Stimulated activated CD4-positive, alpha-beta T cell treated with anti-CD3 and anti-CD28 coated beads, Interleukin-2, amount 100 ng/mL, for 48 hours (primary cell): ENCODE measurements around the gene MCC.

Source experiments
- DNase-seq, 2 donors: peaks; one replicate each; pipeline ENCODE4 v3.0.0-alpha.2; 2020

MCC gene

DNA sequence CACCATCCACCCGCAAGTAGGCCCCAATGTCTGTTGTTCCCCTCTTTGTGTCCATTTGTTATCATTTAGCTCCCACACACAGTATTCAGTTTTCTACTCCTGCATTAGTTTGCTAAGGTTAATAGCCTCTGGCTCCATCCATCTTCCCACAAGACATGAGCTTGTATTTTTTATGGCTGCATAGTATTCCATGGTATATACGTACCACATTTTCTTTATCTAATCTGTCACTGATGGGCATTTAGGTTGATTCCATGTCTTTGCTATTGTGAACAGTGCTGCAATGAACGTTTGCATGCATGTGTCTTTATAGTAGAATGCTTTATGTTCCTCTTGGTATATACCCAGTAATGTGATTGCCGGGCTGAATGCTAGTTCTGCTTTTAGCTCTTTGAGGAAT lies 361.2 kb downstream of the MCC start:
- no peak for DNase-seq

DNA sequence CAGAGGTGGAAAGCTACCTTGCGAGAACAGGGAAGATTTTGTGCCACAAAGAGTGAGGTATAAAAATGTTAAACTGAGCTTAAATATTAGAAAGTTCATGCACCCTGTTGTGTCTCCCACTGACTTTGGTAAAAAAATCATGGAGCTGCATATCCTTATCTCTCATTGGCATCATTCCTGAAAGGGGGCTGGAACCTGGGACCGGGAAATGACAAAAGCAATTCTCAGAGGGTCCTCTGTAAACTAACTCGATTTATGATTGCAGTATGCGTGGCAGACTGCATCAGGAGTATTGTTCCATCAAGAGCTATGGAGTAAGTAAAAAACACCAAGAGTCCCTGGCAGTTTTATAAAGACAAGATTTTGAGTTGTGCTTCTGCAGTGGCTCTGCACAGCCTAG lies 362.9 kb downstream of the MCC start:
- DNase-seq, result no peak

DNA sequence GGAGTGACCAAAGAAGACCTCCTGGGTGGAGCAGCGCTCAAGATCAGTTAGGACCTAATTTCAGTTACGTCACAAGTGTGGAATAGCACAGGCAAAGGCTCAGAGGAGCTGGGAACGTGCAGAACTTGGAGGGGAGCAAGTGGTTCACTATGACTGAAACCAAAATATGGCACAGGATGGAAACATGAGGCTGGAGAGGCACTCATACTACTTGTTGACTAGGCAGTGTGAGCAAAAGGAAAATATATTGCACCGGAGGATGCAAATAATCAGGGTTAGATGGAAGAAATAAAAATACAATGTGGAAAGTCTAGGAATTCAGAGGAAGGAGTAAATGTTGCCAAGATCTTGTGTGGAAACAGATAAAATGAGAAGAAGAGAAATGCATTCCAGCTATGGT lies 363.3 kb downstream of the MCC start:
- DNase-seq, result no peak

DNA sequence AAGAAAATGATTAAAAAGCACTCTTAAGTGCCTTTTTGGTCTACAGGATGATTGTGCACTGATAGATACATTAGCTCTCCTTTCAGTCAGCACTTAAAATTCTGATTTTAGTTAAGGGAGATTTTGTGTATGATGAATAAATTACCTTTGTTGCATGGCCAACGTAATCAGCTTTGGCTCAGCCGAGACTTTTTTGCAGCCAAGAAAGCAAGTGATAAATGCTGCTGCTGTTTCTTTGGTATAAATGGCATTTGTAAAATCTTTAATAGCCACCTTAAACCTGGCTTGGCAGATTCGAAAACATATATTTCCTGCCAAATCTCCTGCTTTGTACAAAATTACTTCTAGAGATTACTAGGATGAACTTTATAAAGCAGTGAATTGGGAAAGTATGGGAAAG lies 364.0 kb downstream of the MCC start:
- DNase-seq, result no peak

DNA sequence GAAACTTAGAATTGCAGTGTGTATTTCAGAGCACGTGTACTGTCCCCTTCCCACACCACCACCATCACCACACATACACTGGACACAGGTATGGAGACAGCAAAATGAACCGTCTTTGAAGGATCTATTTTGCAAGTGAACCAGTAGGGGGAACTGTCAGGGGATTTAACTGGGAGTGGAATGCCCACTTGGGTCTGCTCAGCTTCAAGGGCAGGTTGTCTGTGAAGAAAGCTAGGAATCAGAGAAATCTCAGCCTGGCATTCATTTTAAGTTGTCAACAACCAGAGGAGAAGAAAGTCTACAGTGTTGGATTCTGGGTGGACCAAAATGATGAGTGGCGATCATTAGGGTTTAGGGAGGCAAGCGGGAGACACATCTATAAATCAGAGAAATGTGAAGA lies 364.6 kb downstream of the MCC start:
- no peak for DNase-seq

DNA sequence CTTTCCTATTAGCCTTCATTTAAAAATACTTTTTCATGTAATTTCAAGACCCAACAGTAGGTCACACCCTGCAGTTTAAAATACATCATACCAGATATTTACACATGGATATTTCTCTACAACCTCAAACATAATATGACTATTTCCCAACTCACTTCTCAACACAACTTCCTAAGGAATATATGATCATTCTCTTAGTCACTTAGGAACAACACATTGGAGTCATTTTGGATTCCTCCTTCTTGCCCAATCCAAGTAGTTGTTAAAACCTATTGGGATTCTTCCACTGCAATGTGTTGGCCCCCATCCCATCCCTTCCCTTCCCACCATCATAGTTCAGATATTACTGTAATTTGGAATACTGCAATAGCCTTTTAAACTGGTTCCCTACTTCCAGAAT lies 366.2 kb downstream of the MCC start:
- DNase-seq, result no peak

DNA sequence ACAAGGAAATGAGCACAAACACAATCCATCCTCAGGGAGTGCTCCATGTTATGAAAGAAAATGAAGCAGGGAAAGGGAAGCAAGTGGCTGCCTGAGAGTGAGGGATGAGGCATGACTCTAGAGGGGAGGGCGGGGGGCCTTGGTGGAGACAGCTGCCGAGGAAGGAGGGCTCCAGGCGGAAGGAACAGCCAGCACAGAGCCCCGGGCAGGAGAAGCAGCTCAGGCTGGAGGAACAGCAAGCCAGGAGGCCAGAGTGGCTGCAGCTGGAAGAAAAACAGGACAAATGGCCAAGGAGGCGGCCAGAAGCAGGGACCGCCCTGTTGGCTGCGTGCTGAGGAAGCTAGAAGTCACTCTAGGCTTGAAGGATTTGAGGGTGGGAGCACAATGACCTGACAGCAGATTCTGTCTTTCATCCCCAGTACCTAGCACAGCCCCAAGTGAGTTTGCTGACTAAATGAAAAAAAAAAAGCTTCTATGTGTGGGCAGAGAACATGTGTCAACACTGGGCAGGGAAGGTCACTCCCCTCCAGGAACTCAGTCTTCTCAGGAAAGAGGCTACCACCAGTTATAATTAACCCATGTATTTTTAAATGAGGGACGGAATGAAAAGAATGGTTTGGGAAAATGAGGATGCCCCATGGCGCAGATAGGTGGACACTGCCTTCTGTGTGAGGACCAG lies 368.9 kb downstream of the MCC start:
- no peak for DNase-seq

DNA sequence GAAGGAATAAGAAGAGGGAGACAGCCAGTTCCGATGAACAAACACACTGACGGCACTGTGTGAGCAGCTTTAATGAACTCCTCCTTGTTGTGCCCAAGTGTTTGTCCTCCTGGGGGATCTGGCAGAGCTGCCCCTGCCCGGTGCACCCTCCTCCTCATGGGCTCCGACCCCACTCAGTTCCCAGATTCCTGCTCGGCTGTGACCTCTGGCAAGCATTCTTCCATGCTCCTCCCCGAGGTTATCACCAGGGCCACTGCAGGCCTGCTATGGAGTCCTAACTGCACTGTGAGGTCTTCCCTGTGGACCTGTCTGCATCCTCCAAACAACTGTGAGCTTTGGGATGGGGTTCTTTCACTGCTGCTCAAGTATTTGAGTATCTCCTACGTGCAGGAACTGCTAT lies 369.5 kb downstream of the MCC start:
- no peak for DNase-seq

DNA sequence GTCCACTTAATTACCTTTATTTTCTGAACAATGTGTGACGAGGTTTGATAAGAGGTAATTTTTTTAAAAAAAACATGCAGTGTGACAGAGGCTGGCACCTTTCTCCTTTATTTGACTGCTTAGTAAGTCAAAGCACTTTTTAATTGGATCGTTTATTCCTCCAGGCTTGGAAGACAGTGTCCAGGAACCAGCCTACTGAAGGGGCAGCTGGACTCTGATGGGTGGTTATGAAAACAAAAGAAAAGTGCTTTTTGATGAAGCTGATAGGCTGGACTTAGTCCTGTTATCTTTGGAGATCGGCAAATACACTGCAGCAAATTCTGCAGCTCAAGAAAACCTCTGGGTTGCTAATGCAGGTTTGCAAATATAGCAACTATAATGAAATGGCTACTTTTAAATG lies 370.0 kb downstream of the MCC start:
- DNase-seq, result no peak

DNA sequence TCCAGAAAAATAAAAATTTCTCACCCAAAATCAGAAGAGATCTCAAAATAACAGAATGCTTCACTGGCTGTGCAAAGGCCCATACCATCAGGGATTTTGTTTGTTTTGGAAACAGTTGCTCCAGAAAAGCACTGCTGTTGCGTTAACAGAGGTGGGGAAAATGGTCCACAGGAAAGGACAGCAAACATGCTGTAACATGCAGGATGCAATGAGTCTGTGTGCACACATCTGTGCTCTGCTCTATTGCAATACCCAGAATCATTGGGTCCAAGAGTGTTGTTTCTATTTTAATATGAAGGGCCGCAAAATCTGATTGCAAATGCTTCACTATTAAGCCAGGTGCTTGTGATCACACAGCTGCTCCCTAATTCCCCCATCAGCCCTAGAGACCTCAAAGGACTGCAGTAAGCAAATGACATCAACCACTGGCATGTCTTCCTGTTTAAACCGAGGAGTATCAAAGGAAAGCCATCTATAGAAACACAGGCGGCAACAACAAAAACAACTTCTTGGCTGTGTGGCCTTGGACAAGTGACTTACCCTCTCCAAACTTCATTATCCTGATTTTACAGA lies 370.6 kb downstream of the MCC start:
- no peak for DNase-seq

DNA sequence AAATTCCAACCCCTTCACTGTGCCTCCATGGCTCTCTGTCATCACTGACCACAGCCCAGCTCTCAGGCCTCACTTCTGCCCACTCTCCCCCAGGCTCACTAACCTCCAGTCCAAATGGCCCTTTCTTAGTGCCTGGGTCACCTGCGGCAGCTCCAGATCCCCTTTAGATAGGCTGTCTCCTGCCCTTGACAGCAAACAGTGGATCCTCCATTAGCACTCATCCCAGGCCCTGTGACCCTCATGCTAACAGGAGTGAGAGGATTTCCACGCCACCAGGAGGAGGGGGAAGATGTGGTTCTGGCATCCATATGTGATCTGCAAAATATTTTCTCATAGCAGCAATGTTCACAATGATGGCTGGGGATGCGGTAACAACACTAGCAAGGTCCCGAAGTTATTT lies 372.3 kb downstream of the MCC start:
- no peak for DNase-seq

DNA sequence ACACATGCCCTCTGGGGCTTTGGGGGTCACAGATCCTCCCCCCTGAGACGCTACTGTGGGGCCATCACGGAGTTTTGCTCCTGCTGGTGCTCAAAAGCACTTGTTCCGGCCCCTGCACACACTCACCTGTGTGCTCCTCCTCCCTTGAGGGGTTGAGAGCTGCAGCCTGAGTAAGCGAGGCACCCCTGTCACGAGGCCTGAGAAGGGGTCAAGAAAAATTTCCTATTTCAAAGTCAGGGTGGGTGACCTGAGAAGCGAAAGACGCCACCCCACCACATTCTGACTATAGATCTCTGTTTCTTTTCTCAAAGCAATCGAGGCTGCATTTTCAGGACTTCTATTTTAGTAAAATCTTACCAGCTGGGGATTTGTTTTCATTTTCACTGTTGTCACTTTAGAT lies 373.2 kb downstream of the MCC start:
- no peak for DNase-seq

DNA sequence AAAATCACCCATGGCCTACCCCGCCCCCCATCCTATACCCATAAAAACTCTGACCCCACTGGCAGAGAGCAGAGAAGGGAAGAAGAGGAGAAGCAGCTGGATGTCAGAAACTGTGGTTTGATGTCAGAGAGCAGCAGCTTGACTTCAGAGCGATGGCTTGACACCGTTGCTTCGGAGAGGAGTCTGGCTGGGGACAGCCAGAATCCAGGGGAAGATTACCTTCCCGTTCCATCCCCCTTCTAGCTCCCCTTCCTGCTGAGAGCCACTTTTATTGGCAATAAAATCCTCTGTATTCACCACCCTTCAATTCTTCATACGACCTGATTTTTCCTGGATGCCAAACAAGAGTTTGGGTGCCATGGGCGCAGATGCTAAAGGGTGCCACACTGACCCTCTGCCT lies 373.7 kb downstream of the MCC start:
- DNase-seq, result no peak

DNA sequence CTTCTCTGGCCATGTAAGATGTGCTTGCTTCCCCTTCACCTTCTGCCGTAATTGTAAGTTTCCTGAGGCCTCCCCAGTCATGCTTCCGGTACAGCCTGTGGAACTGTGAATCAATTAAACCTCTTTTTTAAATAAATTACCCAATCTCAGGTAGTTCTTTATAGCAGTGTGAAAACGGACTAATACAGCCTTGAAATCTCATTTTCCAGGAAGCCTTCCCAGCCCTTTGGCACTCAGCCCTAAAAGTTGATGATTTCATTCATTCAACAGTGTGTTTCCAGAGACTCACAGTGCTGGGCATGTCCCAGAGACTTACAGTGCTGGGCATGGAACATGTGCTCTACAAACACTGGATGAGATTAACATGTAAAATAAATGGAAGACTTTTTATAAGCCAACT lies 375.8 kb downstream of the MCC start:
- DNase-seq, result no peak

DNA sequence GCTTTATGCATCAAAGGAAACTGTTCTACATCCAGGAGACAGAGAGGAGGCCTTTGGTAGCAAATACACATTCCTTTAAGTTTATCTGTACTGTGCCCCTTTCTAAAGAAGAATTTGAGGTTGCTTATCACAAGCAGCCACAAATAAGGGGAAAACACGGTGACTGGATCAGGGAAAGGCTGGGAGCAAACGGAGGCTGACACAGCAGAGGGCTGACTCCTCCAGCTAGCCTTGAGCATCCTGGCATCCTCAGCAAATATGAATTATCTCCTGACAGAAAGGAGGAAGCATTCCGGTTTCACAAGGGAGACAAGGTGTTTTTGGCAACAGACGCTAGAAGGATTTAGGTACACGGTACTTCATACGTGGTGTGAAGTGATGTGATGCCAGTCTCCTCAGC lies 378.1 kb downstream of the MCC start:
- no peak for DNase-seq

DNA sequence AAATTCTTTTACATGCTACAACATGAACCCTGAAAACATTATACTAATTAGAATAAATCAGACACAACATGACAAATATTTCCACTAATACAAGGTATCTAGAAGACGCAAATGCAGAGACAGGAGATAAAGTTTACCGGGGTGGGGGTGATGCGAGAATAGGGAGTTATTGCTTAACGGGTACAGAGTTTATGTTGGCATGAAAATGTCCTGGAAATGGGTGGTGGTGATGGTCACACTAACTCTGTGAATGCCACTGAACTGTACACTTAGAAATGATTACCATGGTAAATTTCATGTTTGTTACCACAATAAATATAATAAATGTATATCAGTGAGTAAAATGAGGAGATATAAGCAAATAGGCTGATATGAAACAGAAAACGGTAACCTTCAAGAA lies 378.9 kb downstream of the MCC start:
- no peak for DNase-seq

DNA sequence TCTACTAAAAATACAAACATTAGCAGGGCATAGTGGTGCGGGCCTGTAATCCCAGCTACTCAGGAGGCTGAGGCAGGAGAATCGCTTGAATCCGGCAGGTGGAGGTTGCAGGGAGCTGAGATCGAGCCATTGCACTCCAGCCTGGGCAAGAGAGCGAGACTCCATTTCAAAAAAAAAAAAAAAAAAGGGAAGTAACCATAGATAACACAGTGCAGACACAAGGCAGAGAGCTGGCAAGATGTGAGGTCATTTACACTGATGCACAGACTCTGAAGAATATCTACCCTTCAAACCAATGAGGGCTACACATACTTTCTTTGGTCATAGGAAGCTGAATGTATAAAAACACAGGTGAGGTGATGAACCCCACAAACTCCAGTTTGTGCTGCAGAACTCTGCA lies 379.8 kb downstream of the MCC start:
- no peak for DNase-seq

DNA sequence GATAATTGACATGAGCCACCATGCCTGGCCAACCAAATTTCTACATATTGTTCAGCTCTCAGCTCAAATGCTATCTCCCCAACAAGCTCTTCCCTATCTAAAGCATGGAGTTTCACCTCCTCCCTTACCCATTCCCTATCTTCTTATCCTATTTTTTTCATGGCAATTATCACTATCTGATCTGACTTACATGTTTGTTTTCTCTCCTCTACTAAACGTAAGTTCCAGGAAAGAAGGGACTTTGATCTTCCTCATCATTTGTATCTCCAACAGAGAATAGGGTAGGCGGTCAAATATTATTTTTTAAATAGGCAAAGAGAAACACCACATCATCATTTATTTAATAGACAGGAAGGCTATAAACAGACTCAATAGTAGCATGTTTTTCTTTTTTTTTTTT lies 381.4 kb downstream of the MCC start:
- DNase-seq, result no peak

DNA sequence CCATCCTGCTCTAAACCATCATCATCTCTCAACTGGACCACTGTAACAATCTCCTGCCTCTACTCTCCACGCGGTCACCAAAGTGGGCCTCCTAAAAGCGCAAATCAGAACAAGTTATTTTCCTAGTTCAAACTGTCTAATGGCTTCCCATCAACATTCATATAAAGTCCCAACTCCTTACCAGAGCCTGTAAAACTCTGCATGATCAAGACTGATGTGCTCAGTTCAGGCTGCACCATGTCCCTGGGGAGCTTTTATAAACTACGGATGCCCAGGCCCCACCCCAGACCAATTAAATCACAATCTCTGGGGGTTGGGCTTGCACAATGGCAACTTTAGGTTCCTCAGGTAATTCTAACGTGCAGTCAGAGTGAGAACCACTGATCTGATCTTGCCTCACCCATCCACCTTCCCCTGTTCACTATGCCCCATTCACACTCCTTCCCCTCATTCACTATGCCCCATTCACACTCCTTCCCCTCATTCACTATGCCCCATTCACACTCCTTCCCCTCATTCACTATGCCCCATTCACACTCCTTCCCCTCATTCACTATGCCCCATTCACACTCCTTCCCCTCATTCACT lies 382.5 kb downstream of the MCC start:
- DNase-seq, result no peak

DNA sequence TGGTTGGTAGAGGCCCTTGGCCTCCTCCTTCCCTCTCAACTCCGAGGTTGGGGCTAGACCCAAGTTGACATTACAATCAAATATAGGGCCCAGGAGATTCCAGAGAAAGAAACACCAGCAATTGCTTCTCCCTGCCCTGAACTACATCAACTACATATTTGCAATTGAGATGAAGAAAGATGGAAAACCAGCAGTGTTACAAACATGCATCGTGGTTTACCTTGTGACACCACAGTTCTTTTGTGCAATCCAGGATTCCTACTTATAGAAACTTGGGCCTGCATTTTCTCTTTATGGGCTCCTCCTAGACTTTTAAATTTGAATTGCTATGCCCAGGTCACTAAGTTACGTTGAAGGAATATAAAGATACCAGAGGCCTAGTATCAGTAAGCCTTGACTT lies 384.9 kb downstream of the MCC start:
- DNase-seq, result no peak

DNA sequence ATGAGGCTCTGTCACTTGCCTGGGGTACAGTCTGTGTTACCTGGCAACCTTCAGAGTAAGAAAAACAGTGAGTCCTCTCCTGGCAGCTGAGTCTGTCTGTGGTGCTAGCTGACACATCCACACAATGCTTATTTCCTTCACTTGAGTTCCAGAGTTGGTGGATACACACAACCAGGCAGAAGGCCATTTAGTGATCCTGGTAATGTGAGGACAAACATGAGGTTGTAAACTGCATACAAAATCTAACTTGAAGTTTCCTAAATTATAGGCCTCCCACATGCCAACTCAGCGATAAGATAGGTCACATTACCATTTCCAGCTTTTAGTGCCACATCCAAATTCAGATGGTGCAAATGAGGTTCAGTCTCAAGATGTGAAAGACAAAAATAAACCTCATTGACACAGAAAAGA lies 386.1 kb downstream of the MCC start:
- DNase-seq, result no peak

DNA sequence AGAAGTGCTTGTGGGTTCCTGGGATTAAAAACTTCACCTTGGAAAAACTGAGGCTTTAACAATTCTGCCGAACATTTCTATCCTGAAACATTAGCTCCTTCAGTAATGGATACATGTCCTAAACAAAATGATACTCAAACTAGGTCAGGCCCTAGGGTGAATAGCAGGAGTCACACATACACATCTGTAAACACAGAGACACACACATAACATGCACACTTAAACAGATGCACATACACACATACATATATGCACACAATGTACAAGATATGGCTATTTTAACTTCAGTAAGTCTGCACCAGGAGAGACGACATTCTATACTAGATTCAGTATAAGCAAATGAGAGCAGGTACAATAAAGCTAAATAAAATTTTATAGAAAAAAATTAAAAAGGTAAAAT lies 387.3 kb downstream of the MCC start:
- no peak for DNase-seq

DNA sequence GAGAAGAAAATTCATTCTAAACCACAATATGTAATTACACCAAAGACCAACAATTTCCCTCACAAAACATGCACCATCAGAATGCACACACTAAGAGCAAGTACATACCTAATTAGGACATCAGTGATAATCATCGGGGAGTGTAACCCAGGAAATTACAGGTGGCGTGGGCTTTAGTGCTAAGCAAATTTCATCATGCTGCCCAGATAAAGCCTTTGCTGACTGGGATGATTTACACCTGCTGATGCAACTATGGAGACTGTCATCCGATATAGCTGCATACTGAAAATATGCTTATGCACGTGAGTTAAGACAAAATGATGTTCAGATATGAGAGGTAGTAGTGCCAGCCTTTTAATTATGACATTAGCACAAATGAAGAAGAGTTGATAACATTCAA lies 388.4 kb downstream of the MCC start:
- no peak for DNase-seq

DNA sequence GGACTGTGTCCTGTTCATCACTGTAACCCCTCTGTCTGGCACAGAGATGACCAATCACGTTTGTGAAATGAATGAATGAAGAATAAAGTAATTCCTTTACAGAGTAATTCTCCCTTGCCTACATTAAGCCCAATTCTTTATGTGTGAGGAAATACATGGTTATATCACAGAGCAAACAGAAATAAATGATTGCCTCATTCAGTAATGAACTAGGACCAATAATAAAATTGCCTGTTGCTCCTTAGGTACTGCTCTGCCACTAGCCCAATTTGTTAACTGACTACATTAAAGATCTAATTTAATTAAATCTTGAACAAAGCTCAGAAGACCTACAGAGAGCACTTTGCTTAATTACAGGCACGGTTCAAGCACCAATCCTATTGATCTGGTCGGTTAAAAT lies 389.9 kb downstream of the MCC start:
- no peak for DNase-seq

DNA sequence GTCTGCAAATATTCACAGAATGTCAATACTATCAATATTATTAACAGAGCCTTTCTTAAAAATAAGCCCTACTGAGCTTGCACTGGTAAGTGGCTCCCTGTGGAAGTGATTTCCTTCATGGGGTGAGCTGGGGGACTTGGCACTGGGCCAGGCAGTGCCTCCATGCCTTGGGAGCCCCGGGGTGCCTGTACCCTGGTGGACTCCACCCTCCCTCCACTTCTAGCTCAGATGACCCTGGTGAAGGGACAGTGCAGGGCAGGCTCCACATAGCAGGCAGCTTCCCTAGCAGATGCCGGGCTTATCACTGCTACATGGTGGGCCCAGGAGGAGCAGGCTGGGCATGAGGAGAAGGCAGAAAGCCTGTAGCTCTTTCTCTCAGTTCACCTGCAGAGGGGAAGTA lies 392.4 kb downstream of the MCC start:
- DNase-seq, result no peak
